K562 (cell line): ENCODE data around the gene AGAP3. TPM values are rescaled to one million over a fixed set of nuclear protein-coding genes. Genes with fewer than 3 reads are reported as not detected.

Experiments
- BHLHE40 ChIP-seq: IDR thresholded peaks from 2 replicates; pipeline ENCODE4 v1.6.1; 2011; ENCODE audit warnings: low read length, improper control_type of control experiment
- BRD4 ChIP-seq: fragments of 200-600 bp; sonication (generic); IDR thresholded peaks from 2 replicates; pipeline ENCODE4 v1.6.1; 2017; ENCODE audit warnings: inconsistent platforms
- CAMTA2 ChIP-seq: fragments of 250-450 bp; sonication (Bioruptor Pico); conservative IDR thresholded peaks from 2 replicates; pipeline ENCODE4 v1.5.1; 2022
- CBX3 ChIP-seq, 2 experiments: IDR thresholded peaks; 1 replicate in 1 of 2; 2 replicates in 1 of 2; pipeline ENCODE4 v1.6.1; 2012; ENCODE audit warnings: inconsistent platforms in 2 of 2, low read length in 2 of 2, borderline replicate concordance in 1 of 2, control low read depth in 1 of 2
- CEBPB ChIP-seq: fragments of 450-650 bp; IDR thresholded peaks from 2 replicates; pipeline ENCODE4 v1.6.1; 2016; ENCODE audit warnings: missing genetic modification characterization, missing compliant biosample characterization
- CSDE1 ChIP-seq, 2 experiments: fragments of 450-650 bp; IDR thresholded peaks; 2 replicates each; pipeline ENCODE4 v1.6.1; 2016; ENCODE audit warnings: mild to moderate bottlenecking in 1 of 2
- CXXC5 ChIP-seq: fragments of 250-450 bp; sonication (Bioruptor Pico); IDR thresholded peaks from 2 replicates; pipeline ENCODE4 v1.8.0; 2022; ENCODE audit warnings: inconsistent platforms, mild to moderate bottlenecking, moderate library complexity
- FOSL1 ChIP-seq: fragments of 200-800 bp; sonication (Bioruptor generic); conservative IDR thresholded peaks from 2 replicates; pipeline ENCODE4 v1.6.1; 2016; ENCODE audit warnings: missing genetic modification characterization, missing compliant biosample characterization
- FOXK1 ChIP-seq: sonication (generic); formaldehyde crosslinking; IDR thresholded peaks from 2 replicates; pipeline ENCODE4 v1.8.0; 2022; ENCODE audit warnings: missing genetic modification reagents, mild to moderate bottlenecking, borderline replicate concordance
- HDGF ChIP-seq: fragments of 450-650 bp; IDR thresholded peaks from 2 replicates; pipeline ENCODE4 v1.6.1; 2016
- JUNB ChIP-seq: fragments of 450-650 bp; formaldehyde crosslinking; conservative IDR thresholded peaks from 2 replicates; pipeline ENCODE4 v1.4.0; 2020; ENCODE audit warnings: mild to moderate bottlenecking
- KAT7 ChIP-seq: sonication (generic); formaldehyde crosslinking; IDR thresholded peaks from 2 replicates; pipeline ENCODE4 v1.8.0; 2022; ENCODE audit warnings: missing genetic modification reagents, mild to moderate bottlenecking, borderline replicate concordance
- LEF1 ChIP-seq: fragments of 450-650 bp; IDR thresholded peaks from 2 replicates; pipeline ENCODE4 v1.6.1; 2016; ENCODE audit warnings: mild to moderate bottlenecking
- MEF2D ChIP-seq: conservative IDR thresholded peaks from 2 replicates; pipeline ENCODE4 v1.6.1; 2016; ENCODE audit warnings: low read depth, missing genetic modification characterization, missing compliant biosample characterization
- NCOA6 ChIP-seq: fragments of 450-650 bp; IDR thresholded peaks from 2 replicates; pipeline ENCODE4 v1.6.1; 2017; ENCODE audit warnings: mild to moderate bottlenecking
- NR1H2 ChIP-seq: sonication (generic); formaldehyde crosslinking; IDR thresholded peaks from 2 replicates; pipeline ENCODE4 v1.4.0; 2020; ENCODE audit warnings: mild to moderate bottlenecking, missing genetic modification reagents
- PATZ1 ChIP-seq: fragments of 250-450 bp; sonication (Bioruptor Pico); IDR thresholded peaks from 2 replicates; pipeline ENCODE4 v1.5.0; 2020; ENCODE audit warnings: mild to moderate bottlenecking, borderline replicate concordance
- PTRF ChIP-seq: fragments of 450-650 bp; IDR thresholded peaks from 2 replicates; pipeline ENCODE4 v1.6.1; 2016; ENCODE audit warnings: mild to moderate bottlenecking, missing genetic modification characterization, missing compliant biosample characterization
- RBM25 ChIP-seq: fragments of 200-400 bp; formaldehyde crosslinking; IDR thresholded peaks from 2 replicates; pipeline ENCODE4 v1.6.1; 2018; ENCODE audit warnings: low read length, low read depth, moderate library complexity; ENCODE audit not compliant: severe bottlenecking
- RUNX1 ChIP-seq: sonication (generic); IDR thresholded peaks from 2 replicates; pipeline ENCODE4 v1.6.1; 2016; ENCODE audit warnings: antibody characterized with exemption, low read depth
- SPI1 ChIP-seq: IDR thresholded peaks from 2 replicates; pipeline ENCODE4 v1.6.1; 2011; ENCODE audit warnings: low read depth, low read length, control low read depth, borderline replicate concordance
- TCF15 ChIP-seq: fragments of 250-450 bp; sonication (Bioruptor Pico); IDR thresholded peaks from 2 replicates; pipeline ENCODE4 v1.8.0; 2022; ENCODE audit warnings: moderate library complexity, mild to moderate bottlenecking, inconsistent platforms
- ZNF282 ChIP-seq: sonication (generic); formaldehyde crosslinking; IDR thresholded peaks from 2 replicates; pipeline ENCODE4 v1.8.1; 2023; ENCODE audit warnings: missing genetic modification reagents
- ZNF3 ChIP-seq: fragments of 250-450 bp; sonication (Bioruptor Pico); IDR thresholded peaks from 2 replicates; pipeline ENCODE4 v1.5.0; 2021; ENCODE audit warnings: mild to moderate bottlenecking, moderate library complexity
- ZNF436 ChIP-seq: fragments of 250-450, 450-650 bp; sonication (Bioruptor Pico); formaldehyde crosslinking; IDR thresholded peaks from 2 replicates; pipeline ENCODE4 v1.7.0; 2020; ENCODE audit warnings: mild to moderate bottlenecking
- ZNF696 ChIP-seq: fragments of 250-450 bp; sonication (Bioruptor Pico); conservative IDR thresholded peaks from 2 replicates; pipeline ENCODE4 v1.4.0; 2020; ENCODE audit warnings: mild to moderate bottlenecking, moderate library complexity
- ZNF707 ChIP-seq: fragments of 250-450 bp; sonication (Bioruptor Pico); conservative IDR thresholded peaks from 2 replicates; pipeline ENCODE4 v1.8.0; 2022; ENCODE audit warnings: inconsistent platforms, mild to moderate bottlenecking, moderate library complexity
- ZNF785 ChIP-seq: fragments of 250-450 bp; sonication (Bioruptor Pico); IDR thresholded peaks from 2 replicates; pipeline ENCODE4 v1.4.0; 2020; ENCODE audit warnings: mild to moderate bottlenecking
- polyA plus RNA-seq, 8 experiments: library from polyadenylated mRNA; depleted of rRNA in 4 of 8; stranded (reverse) in 5 of 8; unstranded in 3 of 8; fragments of >200 nt; fragmentation: Nextera tagmentation in 2 of 8; fragmentation: Illumina TruSeq in 1 of 8; extraction: Ambion mirVana in 2 of 8; extraction: Trizol in 1 of 8; gene quantifications; 2 replicates each; pipeline versions ENCODE4 v1.2.1 to v1.2.3, GENCODE V29; 2011 to 2014; ENCODE audit warnings: inconsistent platforms in 1 of 8, missing spikeins in 1 of 8
- total RNA-seq, 7 experiments: library from RNA; depleted of rRNA in 6 of 7; stranded (reverse); fragments of >200 nt in 6 of 7; fragmentation: Illumina TruSeq in 2 of 7; extraction: Trizol in 2 of 7; gene quantifications; 2 replicates each; pipeline versions ENCODE4 v1.2.1 to v1.2.3, GENCODE V29; 2011 to 2021; ENCODE audit warnings: low replicate concordance in 1 of 7
- TF ChIP-seq, protein P1 (sequence below): IDR thresholded peaks from 2 replicates; pipeline ENCODE4 v1.6.1; 2016; ENCODE audit warnings: missing genetic modification characterization, missing compliant biosample characterization

The AGAP3 gene
- total and polyA plus RNA-seq, 9 of the 15 experiments (the other 6 are each of a cell fraction or from before 2014, with no cell fraction given), result 3.4 to 208 (median 62.2) TPM

- TF ChIP-seq LEF1 (no peak), TCF15 (CRISPR knock-in tag) (no peak), FOXK1 (CRISPR knock-in tag) (no peak), BHLHE40 (peak; percentile 27; the same call in 1 of the 2 replicates), CSDE1 (IDR thresholded peaks at IDR 0.05) (no peak), PTRF (tag) (no peak), FOSL1 (tag) (no peak), NCOA6 (no peak), MEF2D (tag) (no peak), NR1H2 (CRISPR knock-in tag) (no peak), CBX3 (IDR thresholded peaks at IDR 0.05; ENCODE audit: borderline replicate concordance in 1 of 2, low read length in 2 of 2) (no peak), SPI1 (no peak), ZNF785 (CRISPR knock-in tag) (no peak), CAMTA2 (0 out of 2 replicates have a peak, but pooled peaks have one; percentile 52), ZNF707 (CRISPR knock-in tag) (no peak), ZNF282 (CRISPR knock-in tag) (no peak), JUNB (CRISPR knock-in tag) (no peak), ZNF696 (CRISPR knock-in tag) (no peak), CEBPB (tag) (no peak), CXXC5 (CRISPR knock-in tag) (peak; percentile 81), RUNX1 (no peak), KAT7 (CRISPR knock-in tag) (no peak), ZNF3 (no peak), HDGF (no peak), ZNF436 (CRISPR knock-in tag) (no peak), PATZ1 (CRISPR knock-in tag) (no peak), RBM25 (no peak), BRD4 (no peak; the same call in 1 of the 2 replicates)
- TF ChIP-seq, protein P1, sequence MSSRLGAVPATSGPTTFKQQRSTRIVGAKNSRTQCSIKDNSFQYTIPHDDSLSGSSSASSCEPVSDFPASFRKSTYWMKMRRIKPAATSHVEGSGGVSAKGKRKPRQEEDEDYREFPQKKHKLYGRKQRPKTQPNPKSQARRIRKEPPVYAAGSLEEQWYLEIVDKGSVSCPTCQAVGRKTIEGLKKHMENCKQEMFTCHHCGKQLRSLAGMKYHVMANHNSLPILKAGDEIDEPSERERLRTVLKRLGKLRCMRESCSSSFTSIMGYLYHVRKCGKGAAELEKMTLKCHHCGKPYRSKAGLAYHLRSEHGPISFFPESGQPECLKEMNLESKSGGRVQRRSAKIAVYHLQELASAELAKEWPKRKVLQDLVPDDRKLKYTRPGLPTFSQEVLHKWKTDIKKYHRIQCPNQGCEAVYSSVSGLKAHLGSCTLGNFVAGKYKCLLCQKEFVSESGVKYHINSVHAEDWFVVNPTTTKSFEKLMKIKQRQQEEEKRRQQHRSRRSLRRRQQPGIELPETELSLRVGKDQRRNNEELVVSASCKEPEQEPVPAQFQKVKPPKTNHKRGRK, result no peak
Measured at GRCh38 chr7:151083071-151083823, 3.0 kb upstream of the AGAP3 start, which contains the start of gene TMUB1 (continued).
